ENCODE data around the gene MED13L.
"Not testable (repeated sequence)": the region's sequence is repeated elsewhere in the genome, so short reads cannot be mapped to it uniquely, and the experiment has no call there.

MED13L gene

GRCh38 chr12:116037941-116038837 lies 239.3 kb downstream of the MED13L start:
- Histone ChIP-seq H2AFZ (ENCODE audit: low read depth, low read length) (no peak overlapping the region), H3K4me1 (ENCODE audit: insufficient read depth, low read length) (no peaks in the 10 kb centered on the region), H3K4me2 (ENCODE audit: insufficient read depth, low read length) (no peak overlapping the region), H3K4me3 (ENCODE audit: low read depth in 1 of 2, low read length in 2 of 2) (no peak overlapping the region), H3K27me3 (ENCODE audit: insufficient read depth, low read length, poor library complexity) (no peaks in the 10 kb centered on the region), H3K27ac (ENCODE audit: low read length) (no peak overlapping the region), H3K79me2 (ENCODE audit: insufficient read depth, low read length) (peaks cover 93% of the 10 kb centered on the region), H3K9me3 (ENCODE audit: insufficient read depth, low read length, severe bottlenecking) (no peaks in the 10 kb centered on the region), H3K9ac (ENCODE audit: low read depth, low read length) (no peak overlapping the region), H3K36me3 (ENCODE audit: insufficient read depth, low read length) (0 out of 2 replicates have a peak, but pooled peaks cover 5% of the 10 kb centered on the region), H4K20me1 (ENCODE audit: insufficient read depth, low read length) (peaks cover 36% of the 10 kb centered on the region)
- no peak for DNase-seq
- no peak for ATAC-seq (ENCODE audit: insufficient read depth, low read depth)
- TF ChIP-seq CTCF (IDR thresholded peaks at IDR 0.05; ENCODE audit: borderline replicate concordance, extremely low read depth, low read length, poor library complexity, severe bottlenecking): no peak
- TF ChIP-seq EZH2 (IDR thresholded peaks at IDR 0.05; ENCODE audit: borderline replicate concordance, low read depth, low read length, severe bottlenecking): no peak

GRCh38 chr12:116033765-116034164 lies 243.7 kb downstream of the MED13L start:
- Histone ChIP-seq H3K27me3 (ENCODE audit: insufficient read depth, low read length, poor library complexity) (no peaks in the 10 kb centered on the region), H3K4me2 (ENCODE audit: insufficient read depth, low read length) (no peak overlapping the region), H4K20me1 (ENCODE audit: insufficient read depth, low read length) (peaks cover 22% of the 10 kb centered on the region), H3K9ac (ENCODE audit: low read depth, low read length) (no peak overlapping the region), H3K4me1 (ENCODE audit: insufficient read depth, low read length) (no peaks in the 10 kb centered on the region), H2AFZ (ENCODE audit: low read depth, low read length) (no peak overlapping the region), H3K79me2 (ENCODE audit: insufficient read depth, low read length) (peaks cover 91% of the 10 kb centered on the region), H3K9me3 (ENCODE audit: insufficient read depth, low read length, severe bottlenecking) (no peaks in the 10 kb centered on the region), H3K27ac (ENCODE audit: low read length) (no peak overlapping the region), H3K36me3 (ENCODE audit: insufficient read depth, low read length) (no peaks in the 10 kb centered on the region), H3K4me3 (ENCODE audit: low read depth in 1 of 2, low read length in 2 of 2) (no peak overlapping the region)
- ATAC-seq (ENCODE audit: insufficient read depth, low read depth) (no peak), DNase-seq (no peak)
- TF ChIP-seq CTCF (IDR thresholded peaks at IDR 0.05; ENCODE audit: borderline replicate concordance, extremely low read depth, low read length, poor library complexity, severe bottlenecking): no peak
- TF ChIP-seq EZH2 (IDR thresholded peaks at IDR 0.05; ENCODE audit: borderline replicate concordance, low read depth, low read length, severe bottlenecking): no peak

GRCh38 chr12:116031624-116032023 lies 245.9 kb downstream of the MED13L start:
- not testable (repeated sequence) for H3K4me2 ChIP-seq (ENCODE audit: insufficient read depth, low read length); H3K4me3 ChIP-seq (ENCODE audit: low read depth in 1 of 2, low read length in 2 of 2); ATAC-seq (ENCODE audit: insufficient read depth, low read depth); H3K9ac ChIP-seq (ENCODE audit: low read depth, low read length); DNase-seq; H3K4me1 ChIP-seq (ENCODE audit: insufficient read depth, low read length); H3K27ac ChIP-seq (ENCODE audit: low read length); H3K36me3 ChIP-seq (ENCODE audit: insufficient read depth, low read length); H3K9me3 ChIP-seq (ENCODE audit: insufficient read depth, low read length, severe bottlenecking); H2AFZ ChIP-seq (ENCODE audit: low read depth, low read length); H3K27me3 ChIP-seq (ENCODE audit: insufficient read depth, low read length, poor library complexity)
- H4K20me1 ChIP-seq (ENCODE audit: insufficient read depth, low read length): peaks cover 16% of the 10 kb centered on the region
- H3K79me2 ChIP-seq (ENCODE audit: insufficient read depth, low read length): peaks cover 92% of the 10 kb centered on the region

- H3K79me2 ChIP-seq (ENCODE audit: insufficient read depth, low read length): peaks cover 94% of the 10 kb centered on the region
- no peak overlapping the region for H3K27ac ChIP-seq (ENCODE audit: low read length)
- no peak overlapping the region for H3K9ac ChIP-seq (ENCODE audit: low read depth, low read length)
- ATAC-seq (ENCODE audit: insufficient read depth, low read depth) (no peak), DNase-seq (no peak)
- H2AFZ ChIP-seq (ENCODE audit: low read depth, low read length): no peak overlapping the region
- peaks cover 20% of the 10 kb centered on the region; the same call in 1 of the 2 replicates for H4K20me1 ChIP-seq (ENCODE audit: insufficient read depth, low read length)
- no peaks in the 10 kb centered on the region for H3K27me3 ChIP-seq (ENCODE audit: insufficient read depth, low read length, poor library complexity)
- TF ChIP-seq CTCF (IDR thresholded peaks at IDR 0.05; ENCODE audit: borderline replicate concordance, extremely low read depth, low read length, poor library complexity, severe bottlenecking): no peak
- no peak for TF ChIP-seq EZH2 (IDR thresholded peaks at IDR 0.05; ENCODE audit: borderline replicate concordance, low read depth, low read length, severe bottlenecking)
- H3K4me3 ChIP-seq (ENCODE audit: low read depth in 1 of 2, low read length in 2 of 2): no peak overlapping the region
- H3K4me2 ChIP-seq (ENCODE audit: insufficient read depth, low read length): no peak overlapping the region
- H3K36me3 ChIP-seq (ENCODE audit: insufficient read depth, low read length): no peaks in the 10 kb centered on the region
- H3K4me1 ChIP-seq (ENCODE audit: insufficient read depth, low read length): no peaks in the 10 kb centered on the region
- H3K9me3 ChIP-seq (ENCODE audit: insufficient read depth, low read length, severe bottlenecking): no peaks in the 10 kb centered on the region
These were observed 248.9 kb downstream of the MED13L start for GRCh38 chr12:116028619-116029018.

Data from DND-41 (cell line).